Glutamatergic neuron (in vitro differentiated cells): ENCODE measurements around the gene SGF29. TPM values are rescaled to one million over a fixed set of nuclear protein-coding genes. Genes with fewer than 3 reads are reported as not detected.
"Not testable (repeated sequence)": the region's sequence is repeated elsewhere in the genome, so short reads cannot be mapped to it uniquely, and the experiment has no call there.

Source experiments
- DNase-seq: peaks from one replicate; pipeline ENCODE4 v3.0.0; 2022
- H3K27ac Mint-ChIP-seq: one replicate; pipeline ENCODE4 v1.8.0; 2020; ENCODE audit warnings: mild to moderate bottlenecking, mixed read lengths, inconsistent platforms; ENCODE audit not compliant: unreplicated experiment
- H3K27me3 Mint-ChIP-seq: one replicate; pipeline ENCODE4 v1.8.0; 2020; ENCODE audit warnings: mild to moderate bottlenecking, moderate library complexity, mixed read lengths, inconsistent platforms; ENCODE audit not compliant: unreplicated experiment
- H3K36me3 Mint-ChIP-seq: one replicate; pipeline ENCODE4 v1.8.0; 2020; ENCODE audit warnings: mild to moderate bottlenecking, mixed read lengths, inconsistent platforms; ENCODE audit not compliant: unreplicated experiment
- H3K4me1 Mint-ChIP-seq: one replicate; pipeline ENCODE4 v1.8.0; 2020; ENCODE audit warnings: mild to moderate bottlenecking, low read depth, mixed read lengths, inconsistent platforms; ENCODE audit not compliant: unreplicated experiment
- H3K4me3 Mint-ChIP-seq: one replicate; pipeline ENCODE4 v1.8.0; 2020; ENCODE audit warnings: mild to moderate bottlenecking, mixed read lengths, inconsistent platforms; ENCODE audit not compliant: unreplicated experiment
- H3K9me3 Mint-ChIP-seq: one replicate; pipeline ENCODE4 v1.8.0; 2020; ENCODE audit warnings: mild to moderate bottlenecking, moderate library complexity, mixed read lengths, inconsistent platforms; ENCODE audit not compliant: unreplicated experiment
- CTCF ChIP-seq: fragments of 200-600 bp; sonication (generic); IDR thresholded peaks from one replicate; pipeline ENCODE4 v1.5.0; 2021; ENCODE audit not compliant: partially characterized antibody, unreplicated experiment
- total RNA-seq: library from RNA; stranded (reverse); fragmentation: NEBNext Ultra II Directional; extraction: Animal tissue kit (Norgen Biotek cat#: 25700); gene quantifications from one replicate; pipeline ENCODE4 v1.2.1, GENCODE V29; 2021; ENCODE audit not compliant: unreplicated experiment

SGF29 gene
- total RNA-seq, 1 donor from 2014 or later: 29.2 TPM

- no peak for DNase-seq
- TF ChIP-seq CTCF: no peak
- H3K4me1 Mint-ChIP-seq: no peaks in the 10 kb centered on the region
- H3K27ac Mint-ChIP-seq: no peak overlapping the region
- no peak overlapping the region for H3K4me3 Mint-ChIP-seq
- peaks cover 2% of the 10 kb centered on the region for H3K27me3 Mint-ChIP-seq
- no peaks in the 10 kb centered on the region for H3K9me3 Mint-ChIP-seq
- H3K36me3 Mint-ChIP-seq: no peaks in the 10 kb centered on the region
These were observed 67.9 kb downstream of the SGF29 start for GRCh38 chr16:28621481-28622155.

- H3K27ac Mint-ChIP-seq, DNase-seq, H3K4me1 Mint-ChIP-seq, H3K9me3 Mint-ChIP-seq, H3K4me3 Mint-ChIP-seq, H3K36me3 Mint-ChIP-seq, H3K27me3 Mint-ChIP-seq: not testable (repeated sequence)
These were observed 68.9 kb downstream of the SGF29 start for GRCh38 chr16:28622532-28623171.

- Mint-ChIP-seq H3K4me1 (no peaks in the 10 kb centered on the region), H3K9me3 (no peaks in the 10 kb centered on the region), H3K36me3 (no peaks in the 10 kb centered on the region), H3K27ac (no peak overlapping the region), H3K27me3 (peaks cover 2% of the 10 kb centered on the region), H3K4me3 (peak overlapping the region; percentile 52)
- DNase-seq: no peak
- TF ChIP-seq CTCF: no peak
These were observed 69.5 kb downstream of the SGF29 start for GRCh38 chr16:28623172-28623711.

GRCh38 chr16:28630905-28631304, 77.2 kb downstream of the SGF29 start:
- H3K27ac Mint-ChIP-seq, H3K4me1 Mint-ChIP-seq, H3K27me3 Mint-ChIP-seq, H3K9me3 Mint-ChIP-seq, H3K4me3 Mint-ChIP-seq, H3K36me3 Mint-ChIP-seq, DNase-seq: not testable (repeated sequence)

GRCh38 chr16:28636093-28636823, 82.5 kb downstream of the SGF29 start:
- not testable (repeated sequence) for H3K27ac Mint-ChIP-seq, DNase-seq, H3K4me1 Mint-ChIP-seq, H3K27me3 Mint-ChIP-seq, H3K36me3 Mint-ChIP-seq, H3K9me3 Mint-ChIP-seq, H3K4me3 Mint-ChIP-seq

- not testable (repeated sequence) for DNase-seq, H3K36me3 Mint-ChIP-seq, H3K4me3 Mint-ChIP-seq, H3K27me3 Mint-ChIP-seq, H3K27ac Mint-ChIP-seq, H3K4me1 Mint-ChIP-seq, H3K9me3 Mint-ChIP-seq
These were observed 84.0 kb downstream of the SGF29 start, which contains the start of gene NPIPB8 for GRCh38 chr16:28637765-28638164. NPIPB8 (plus strand) TSS chr16:28638065; CDS start chr16:28638361, 296 bp downstream.

- H3K4me1 Mint-ChIP-seq, H3K9me3 Mint-ChIP-seq, H3K36me3 Mint-ChIP-seq, DNase-seq, H3K4me3 Mint-ChIP-seq, H3K27ac Mint-ChIP-seq, H3K27me3 Mint-ChIP-seq: not testable (repeated sequence)
These were observed 84.6 kb downstream of the SGF29 start for GRCh38 chr16:28638359-28638758.

- H3K27me3 Mint-ChIP-seq, H3K4me3 Mint-ChIP-seq, H3K27ac Mint-ChIP-seq, H3K4me1 Mint-ChIP-seq, H3K36me3 Mint-ChIP-seq, DNase-seq, H3K9me3 Mint-ChIP-seq: not testable (repeated sequence)
These were observed 86.2 kb downstream of the SGF29 start for GRCh38 chr16:28639959-28640358.
